Effector memory CD4-positive, alpha-beta T cell (primary cell): ENCODE results near the gene CAMTA1.
"Not testable (repeated sequence)": the region's sequence is repeated elsewhere in the genome, so short reads cannot be mapped to it uniquely, and the experiment has no call there.

Experiments
- DNase-seq, 3 donors: peaks; one replicate each; pipeline ENCODE4 v3.0.0-alpha.2; 2020
- H3K27ac ChIP-seq: 2 replicates; pipeline ENCODE4 v1.7.0; 2013; ENCODE audit warnings: mild to moderate bottlenecking, low read length, moderate library complexity; ENCODE audit not compliant: insufficient read depth, poor library complexity, severe bottlenecking
- H3K27me3 ChIP-seq: replicated peaks from 2 replicates; pipeline ENCODE4 v1.7.0; 2013; ENCODE audit warnings: mild to moderate bottlenecking, low read length; ENCODE audit not compliant: insufficient read depth, control insufficient read depth, poor library complexity, severe bottlenecking
- H3K36me3 ChIP-seq: 2 replicates; pipeline ENCODE4 v1.7.0; 2013; ENCODE audit warnings: mild to moderate bottlenecking, low read length, moderate library complexity; ENCODE audit not compliant: control insufficient read depth, insufficient read depth
- H3K4me1 ChIP-seq: 2 replicates; pipeline ENCODE4 v1.7.0; 2013; ENCODE audit warnings: low read length, mild to moderate bottlenecking; ENCODE audit not compliant: control insufficient read depth, insufficient read depth, poor library complexity, severe bottlenecking
- H3K4me3 ChIP-seq: 2 replicates; pipeline ENCODE4 v1.7.0; 2013; ENCODE audit warnings: low read length, low read depth, mild to moderate bottlenecking; ENCODE audit not compliant: insufficient read depth, poor library complexity, severe bottlenecking
- H3K9me3 ChIP-seq: 2 replicates; pipeline ENCODE4 v1.7.0; 2013; ENCODE audit warnings: mild to moderate bottlenecking, low read length, moderate library complexity; ENCODE audit not compliant: control insufficient read depth

The CAMTA1 gene

GRCh38 chr1:7781501-7781900, 996.2 kb downstream of the CAMTA1 start:
- Histone ChIP-seq H3K4me1 (peaks cover 16% of the 10 kb centered on the region), H3K9me3 (no peaks in the 10 kb centered on the region), H3K27me3 (no peaks in the 10 kb centered on the region), H3K4me3 (no peak overlapping the region), H3K27ac (no peak overlapping the region), H3K36me3 (peaks cover 19% of the 10 kb centered on the region)
- no peak for DNase-seq

DNA sequence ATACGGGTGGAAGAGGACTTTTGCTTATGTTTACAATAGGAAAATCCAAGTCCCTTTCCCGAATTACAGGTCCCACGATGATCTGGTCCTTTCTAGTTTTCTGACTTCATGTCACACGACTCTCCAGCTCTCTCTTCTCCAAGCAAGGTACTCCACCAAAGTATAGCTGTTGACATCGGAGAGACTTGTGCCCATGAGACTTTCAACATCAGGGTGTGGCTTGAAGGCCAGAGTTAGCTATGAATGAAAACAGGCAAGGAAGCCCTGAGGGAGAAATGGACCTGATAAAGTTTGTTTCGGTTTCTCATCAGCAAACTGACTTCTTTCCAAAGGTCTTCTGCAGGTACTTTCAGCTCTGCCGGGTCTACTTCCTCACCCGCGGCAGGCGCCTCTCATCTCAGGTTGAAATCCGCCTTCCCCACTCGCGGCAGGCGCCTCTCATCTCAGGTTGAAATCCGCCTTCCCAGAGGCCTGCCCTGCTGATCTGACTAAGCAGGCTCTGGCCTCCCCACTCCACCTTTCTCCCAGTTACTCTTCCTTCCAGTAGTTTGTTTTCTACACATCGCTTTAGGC, 996.8 kb downstream of the CAMTA1 start:
- peaks cover 19% of the 10 kb centered on the region for H3K36me3 ChIP-seq
- no peak overlapping the region for H3K27ac ChIP-seq
- H3K9me3 ChIP-seq = no peaks in the 10 kb centered on the region
- no peaks in the 10 kb centered on the region for H3K27me3 ChIP-seq
- peaks cover 16% of the 10 kb centered on the region for H3K4me1 ChIP-seq
- no peak for DNase-seq
- H3K4me3 ChIP-seq = no peak overlapping the region

GRCh38 chr1:7783178-7783711, 998.0 kb downstream of the CAMTA1 start:
- DNase-seq = no peak

GRCh38 chr1:7783826-7784491, 998.7 kb downstream of the CAMTA1 start, which contains the start of gene PER3:
Gene PER3, plus strand, starts transcription at chr1:7784291. Its CDS starts 587 bp downstream, at chr1:7784878.
- Histone ChIP-seq H3K27me3 (no peaks in the 10 kb centered on the region), H3K4me3 (peak within 1 kb of the TSS; percentile 62), H3K27ac (peak within 1 kb of the TSS; percentile 91), H3K4me1 (peaks cover 16% of the 10 kb centered on the region), H3K36me3 (peaks cover 7% of the 10 kb centered on the region), H3K9me3 (no peaks in the 10 kb centered on the region)
- DNase-seq = peak; percentile 89 to 92 (median 90)

More at GRCh38 chr1:7783178-7783711, 998.0 kb downstream of the CAMTA1 start:
- Histone ChIP-seq H3K27ac (peak overlapping the region; percentile 91), H3K4me3 (peak overlapping the region; percentile 62), H3K4me1 (peaks cover 16% of the 10 kb centered on the region), H3K36me3 (peaks cover 8% of the 10 kb centered on the region), H3K9me3 (no peaks in the 10 kb centered on the region), H3K27me3 (no peaks in the 10 kb centered on the region)

- DNase-seq = no peak
- peak overlapping the region; percentile 91 for H3K27ac ChIP-seq
Measured at GRCh38 chr1:7784492-7785071, 999.3 kb downstream of the CAMTA1 start.

GRCh38 chr1:7785108-7785507, 999.9 kb downstream of the CAMTA1 start:
- Histone ChIP-seq H3K9me3 (no peaks in the 10 kb centered on the region), H3K36me3 (no peaks in the 10 kb centered on the region), H3K4me3 (no peak overlapping the region), H3K4me1 (peaks cover 16% of the 10 kb centered on the region), H3K27ac (no peak overlapping the region), H3K27me3 (no peaks in the 10 kb centered on the region)
- no peak for DNase-seq

More at GRCh38 chr1:7784492-7785071, 999.3 kb downstream of the CAMTA1 start:
- Histone ChIP-seq H3K9me3 (no peaks in the 10 kb centered on the region), H3K4me3 (peak overlapping the region; percentile 43), H3K36me3 (peaks cover 4% of the 10 kb centered on the region), H3K4me1 (peaks cover 16% of the 10 kb centered on the region), H3K27me3 (no peaks in the 10 kb centered on the region)

GRCh38 chr1:7786795-7787194, 1001.5 kb downstream of the CAMTA1 start:
- no peak overlapping the region for H3K4me3 ChIP-seq
- H3K4me1 ChIP-seq = peaks cover 16% of the 10 kb centered on the region
- H3K9me3 ChIP-seq = no peaks in the 10 kb centered on the region
- H3K27me3 ChIP-seq = no peaks in the 10 kb centered on the region
- H3K36me3 ChIP-seq = no peaks in the 10 kb centered on the region
- no peak for DNase-seq
- no peak overlapping the region for H3K27ac ChIP-seq

DNA sequence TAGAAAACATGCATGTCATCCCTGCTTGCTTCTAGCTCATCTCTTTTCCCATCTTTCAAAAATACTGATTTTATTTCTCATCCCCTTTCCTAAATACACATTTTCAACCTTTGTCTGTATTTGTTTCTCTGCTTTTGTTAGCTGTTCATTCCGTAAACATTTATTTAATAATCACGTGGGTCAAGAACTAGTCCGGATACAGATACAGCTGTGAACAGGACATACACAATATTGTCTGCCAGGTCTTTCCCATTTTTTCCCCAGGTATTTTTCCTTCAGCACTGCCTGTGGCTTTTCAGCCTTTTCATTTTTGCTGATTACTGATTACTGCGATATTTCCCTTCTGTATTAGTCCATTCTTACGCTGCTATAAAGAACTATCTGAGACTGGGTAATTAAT, 1004.6 kb downstream of the CAMTA1 start:
- Histone ChIP-seq H3K4me1 (peaks cover under 1% of the 10 kb centered on the region), H3K4me3 (no peak overlapping the region), H3K9me3 (no peaks in the 10 kb centered on the region), H3K27ac (no peak overlapping the region), H3K27me3 (no peaks in the 10 kb centered on the region), H3K36me3 (no peaks in the 10 kb centered on the region)
- DNase-seq = no peak

DNA sequence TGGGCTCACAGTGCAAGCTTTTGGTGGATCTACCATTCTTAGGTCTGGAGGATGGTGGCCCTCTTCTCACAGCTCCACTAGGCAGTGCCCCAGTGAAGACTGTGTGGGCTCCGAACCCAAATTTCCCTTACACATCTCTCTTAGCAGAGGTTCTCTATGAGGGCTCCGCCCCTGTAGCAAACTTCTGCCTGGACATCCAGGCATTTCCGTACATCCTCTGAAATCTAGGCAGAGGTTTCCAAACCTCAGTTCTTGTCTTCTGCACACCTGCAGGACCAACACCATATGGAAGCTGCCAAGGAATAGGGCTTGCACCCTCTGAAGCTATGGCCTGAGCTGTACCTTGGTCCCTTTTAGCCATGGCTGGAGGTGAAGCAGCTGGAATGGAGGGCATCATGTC, 1005.8 kb downstream of the CAMTA1 start:
- not testable (repeated sequence) for H3K4me1 ChIP-seq, H3K27ac ChIP-seq, H3K4me3 ChIP-seq, H3K36me3 ChIP-seq, H3K27me3 ChIP-seq, DNase-seq, H3K9me3 ChIP-seq

DNA sequence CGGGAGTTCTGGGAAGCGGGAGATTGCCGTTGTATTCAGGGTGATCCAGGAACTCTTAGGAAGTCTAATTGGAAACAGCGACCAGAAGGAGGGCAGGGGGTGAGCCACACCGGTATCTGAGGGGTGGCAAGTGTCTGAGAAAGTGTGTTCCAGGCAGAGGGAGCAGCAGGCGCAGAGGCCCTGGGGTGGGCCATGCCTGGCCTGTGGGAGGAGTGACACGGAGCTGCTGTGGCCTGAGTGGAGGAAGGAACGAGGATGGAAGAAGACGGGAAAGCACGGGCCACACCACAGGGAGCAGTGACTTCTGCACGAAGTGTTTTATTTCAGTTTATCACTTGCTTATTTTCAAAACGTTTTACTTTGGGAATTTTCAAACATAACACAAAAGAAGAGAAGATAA, 1010.2 kb downstream of the CAMTA1 start:
- H3K9me3 ChIP-seq = no peaks in the 10 kb centered on the region
- H3K4me3 ChIP-seq = no peak overlapping the region
- peaks cover 7% of the 10 kb centered on the region for H3K36me3 ChIP-seq
- DNase-seq = no peak
- no peaks in the 10 kb centered on the region for H3K27me3 ChIP-seq
- H3K27ac ChIP-seq = no peak overlapping the region
- H3K4me1 ChIP-seq = no peaks in the 10 kb centered on the region
